HG03135 (cell line): ENCODE results near the gene PAPOLG.
"Not testable (repeated sequence)": the region's sequence is repeated elsewhere in the genome, so short reads cannot be mapped to it uniquely, and the experiment has no call there.

Source experiments
- ATAC-seq: cut with Tn5 transposase; IDR thresholded peaks from one replicate; pipeline ENCODE4 v1.9.1; 2021; ENCODE audit warnings: mild to moderate bottlenecking, moderate library complexity; ENCODE audit not compliant: unreplicated experiment

PAPOLG gene

DNA sequence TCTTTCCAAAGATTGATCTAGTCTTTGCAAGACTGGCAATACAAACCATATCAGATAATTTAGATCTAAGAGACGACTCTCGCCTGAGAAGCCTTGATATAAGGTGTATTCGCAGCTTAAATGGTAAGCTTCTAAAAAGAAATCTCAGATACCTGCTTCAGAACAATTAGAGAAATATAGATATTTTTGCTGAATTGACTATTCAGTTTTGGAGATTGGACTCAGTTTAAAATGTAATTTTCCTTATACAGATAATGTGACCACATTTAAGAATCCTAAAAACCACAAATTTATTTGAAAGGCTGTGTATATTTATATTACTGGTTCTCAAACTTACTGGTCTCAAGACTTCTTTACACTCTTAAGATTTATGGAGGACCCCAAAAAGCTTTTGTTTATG, 15.4 kb downstream of the PAPOLG start:
- no peak for ATAC-seq

GRCh38 chr2:60775048-60775639, 19.1 kb downstream of the PAPOLG start:
- ATAC-seq = no peak

GRCh38 chr2:60778352-60778751, 22.3 kb downstream of the PAPOLG start:
- ATAC-seq = no peak

GRCh38 chr2:60779426-60779825, 23.4 kb downstream of the PAPOLG start:
- no peak for ATAC-seq

DNA sequence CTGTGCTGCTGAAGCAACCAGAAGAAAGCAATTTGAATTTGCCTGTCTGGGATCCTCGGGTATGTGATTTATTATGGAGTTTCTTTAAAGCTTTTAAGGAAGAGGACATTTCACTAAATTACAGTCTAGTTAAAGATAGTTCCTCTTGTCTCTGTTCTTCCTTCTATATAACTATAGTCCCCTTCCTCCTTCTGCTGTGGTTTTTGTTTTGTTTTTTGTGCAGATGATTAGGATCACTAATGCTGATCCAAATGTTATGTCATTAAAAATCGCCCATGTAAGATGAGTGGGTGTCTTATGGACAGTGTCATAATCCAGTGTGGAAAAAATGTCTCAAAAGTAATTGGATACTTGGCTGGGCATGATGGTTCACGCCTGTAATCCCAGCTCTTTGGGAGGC, 24.7 kb downstream of the PAPOLG start:
- no peak for ATAC-seq

GRCh38 chr2:60793169-60793568, 37.1 kb downstream of the PAPOLG start:
- no peak for ATAC-seq

GRCh38 chr2:60794271-60794863, 38.3 kb downstream of the PAPOLG start:
- ATAC-seq = no peak

DNA sequence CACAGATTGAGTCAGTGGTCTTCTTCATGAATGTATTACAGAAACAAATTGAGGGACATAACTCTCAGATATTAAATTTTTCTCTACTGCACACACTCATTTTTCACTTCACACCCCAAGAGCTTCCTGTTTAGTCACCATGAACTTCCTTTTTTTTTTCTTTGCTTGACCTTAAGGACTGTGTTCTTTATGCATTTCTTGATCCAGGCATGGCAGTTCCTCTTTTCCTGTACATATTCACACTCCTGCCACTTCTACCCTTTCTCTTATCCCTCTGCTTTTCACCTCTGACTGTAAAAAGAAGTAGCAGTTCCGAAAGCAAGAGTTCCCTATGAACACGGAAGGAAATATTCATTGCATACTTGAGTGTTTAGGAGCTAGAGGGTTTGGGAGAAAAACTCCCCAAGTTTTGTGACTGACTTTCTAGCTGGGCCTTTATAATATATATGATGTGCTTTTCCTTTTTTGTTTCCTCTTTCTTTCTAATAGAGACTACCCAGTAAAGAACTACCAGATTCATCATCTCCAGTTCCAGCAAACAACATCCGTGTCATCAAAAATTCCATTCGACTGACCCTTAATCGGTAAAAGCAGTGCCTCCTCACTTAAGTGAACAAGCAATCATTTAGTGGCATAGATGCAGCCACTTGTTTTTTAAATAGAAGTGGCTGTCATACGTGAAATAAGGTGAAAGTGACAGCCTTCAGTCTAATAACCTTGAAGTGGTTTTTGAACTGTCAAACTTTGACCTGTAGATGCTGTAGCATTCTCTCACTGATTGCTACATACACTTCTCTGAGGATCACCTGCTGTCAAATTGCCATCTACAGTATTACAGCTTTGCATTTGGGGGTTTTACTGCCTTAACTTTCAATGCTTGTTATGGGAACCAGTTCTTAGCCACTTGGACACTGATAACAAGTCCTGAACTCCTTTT, 40.8 kb downstream of the PAPOLG start:
- no peak for ATAC-seq

GRCh38 chr2:60804473-60804872, 48.4 kb downstream of the PAPOLG start:
- no peak for ATAC-seq

DNA sequence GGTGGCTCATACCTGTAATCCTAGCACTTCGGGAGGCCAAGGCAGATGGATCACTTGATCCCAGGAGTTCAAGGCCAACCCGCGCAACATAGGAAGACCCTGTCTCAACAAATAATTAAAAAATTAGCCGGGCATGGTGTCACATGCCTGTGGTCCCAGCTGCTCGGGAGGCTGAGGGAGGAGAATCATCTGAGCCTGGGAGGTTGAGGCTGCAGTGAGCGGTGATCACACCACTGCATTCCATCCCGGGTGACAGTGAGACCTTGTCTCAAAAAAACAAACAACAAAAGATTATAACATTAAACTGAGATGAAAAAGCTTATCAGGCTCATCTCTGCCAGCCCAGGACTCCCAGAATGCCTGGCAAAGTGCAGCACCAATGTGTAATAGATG, 50.5 kb downstream of the PAPOLG start:
- no peak for ATAC-seq

GRCh38 chr2:60806988-60807681, 51.1 kb downstream of the PAPOLG start:
- ATAC-seq = peak; percentile 54

- ATAC-seq = no peak
Observed at GRCh38 chr2:60808330-60808801, 52.3 kb downstream of the PAPOLG start.

- ATAC-seq = no peak
Observed at GRCh38 chr2:60811491-60812375, 55.7 kb downstream of the PAPOLG start.

GRCh38 chr2:60817191-60817590, 61.1 kb downstream of the PAPOLG start:
- not testable (repeated sequence) for ATAC-seq

DNA sequence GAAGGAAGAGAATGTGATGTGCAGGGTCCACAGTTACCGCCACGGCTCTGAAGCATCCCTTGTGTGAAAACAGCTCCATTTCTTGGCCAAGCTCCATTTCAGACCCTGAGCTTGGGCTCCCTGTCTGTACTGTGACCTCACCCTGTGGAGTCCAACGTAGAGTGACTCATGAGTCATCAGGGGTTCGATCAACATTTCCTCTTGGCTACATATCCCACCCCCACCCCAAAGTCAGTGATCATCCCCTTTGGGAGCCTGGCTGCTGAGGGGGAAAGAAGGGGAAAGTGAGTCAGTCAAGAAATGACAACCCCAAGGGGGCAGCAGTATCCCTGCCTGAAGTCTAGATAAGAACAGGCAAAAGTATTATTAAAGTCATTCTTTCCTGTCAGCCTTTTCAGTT, 62.2 kb downstream of the PAPOLG start:
- no peak for ATAC-seq

DNA sequence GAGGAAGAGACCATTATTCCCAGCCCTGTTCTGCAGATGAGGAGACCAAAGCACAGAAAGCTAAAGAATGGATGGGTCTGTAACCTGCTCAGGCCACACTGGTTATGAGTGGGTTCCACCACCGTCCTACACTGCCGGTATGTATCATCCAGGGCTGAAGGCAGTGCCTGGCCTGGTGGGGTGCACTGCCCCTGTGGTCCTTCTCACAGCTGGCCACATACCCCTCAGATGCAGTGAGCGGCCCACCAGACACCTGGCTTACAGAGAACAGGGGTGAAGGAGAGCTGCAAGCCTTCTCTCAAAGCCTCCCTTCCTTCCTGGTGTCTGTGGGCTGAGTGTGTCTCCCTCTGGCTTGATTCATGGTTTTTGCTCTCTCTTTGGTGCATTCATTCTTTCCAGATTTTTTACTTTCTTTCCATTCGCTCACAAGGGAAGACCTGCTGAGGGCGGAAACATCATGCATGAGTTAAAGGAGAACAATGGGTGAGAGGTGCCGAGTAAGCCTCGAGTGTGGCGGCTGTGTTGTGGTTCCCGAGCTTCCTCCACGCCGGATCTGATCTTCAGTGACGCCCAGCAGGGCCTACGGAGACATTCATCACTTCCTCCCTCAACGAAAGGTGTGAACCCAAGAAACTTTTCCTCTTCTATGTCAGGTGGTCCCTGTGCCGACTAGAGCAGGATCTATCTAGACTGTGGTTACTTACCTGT, 63.2 kb downstream of the PAPOLG start:
- ATAC-seq = no peak

- ATAC-seq = no peak
Observed at GRCh38 chr2:60819936-60820335, 63.9 kb downstream of the PAPOLG start.

GRCh38 chr2:60820416-60821132, 64.5 kb downstream of the PAPOLG start:
- ATAC-seq = no peak

DNA sequence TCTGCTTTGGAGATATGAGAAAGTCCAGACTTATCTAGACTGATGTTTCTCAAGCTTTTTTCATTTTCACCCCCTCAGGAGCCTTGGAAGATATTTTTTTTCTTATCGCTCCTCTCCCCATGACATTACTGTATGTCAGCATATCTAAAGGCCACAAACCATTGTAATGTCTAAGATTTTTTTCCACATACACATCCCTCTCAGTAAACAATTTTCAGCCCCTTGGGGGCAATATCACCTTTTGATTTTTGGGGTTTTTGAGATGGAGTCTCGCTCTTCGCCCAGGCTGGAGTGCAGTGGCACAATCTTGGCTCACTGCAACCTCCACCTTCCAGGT, 65.0 kb downstream of the PAPOLG start:
- no peak for ATAC-seq
